GM12878 (cell line): ENCODE data around the gene GRN. TPM values are rescaled to one million over a fixed set of nuclear protein-coding genes. Genes with fewer than 3 reads are reported as not detected.

ENCODE experiments used
- ATAC-seq: fragments of 200-7000 bp; cut with Tn5 transposase; 3 replicates; pipeline ENCODE4 v1.9.1; 2020; ENCODE audit warnings: mild to moderate bottlenecking, moderate library complexity
- BruUV-seq: library from RNA; stranded (reverse); fragments of 400-500 nt; replicated peaks from 2 replicates; lab custom pipeline; 2021; lab: Mats Ljungman, UMichigan
- CTCF ChIA-PET: fragments of 300-600 bp; sonication (Branson Sonifier 250); formaldehyde crosslinking; extraction: SDS; loops from one replicate; lab custom pipeline; 2021; ENCODE audit warnings: inconsistent platforms; lab: Yijun Ruan, JAX
- POLR2A ChIA-PET: fragments of 350-600 bp; formaldehyde crosslinking; extraction: SDS; loops from one replicate; lab custom pipeline; 2021; ENCODE audit warnings: inconsistent platforms; lab: Charles Lee
- RAD21 ChIA-PET: fragments of 300-600 bp; sonication (Branson Sonifier 250); formaldehyde crosslinking; loops from one replicate; lab custom pipeline; 2023; ENCODE audit warnings: antibody characterized with exemption; ENCODE audit not compliant: unreplicated experiment; lab: Charles Lee
- SMC1A ChIA-PET: fragments of 300-600 bp; sonication (Branson Sonifier 250); formaldehyde crosslinking; loops from one replicate; lab custom pipeline; 2023; ENCODE audit not compliant: unreplicated experiment, uncharacterized antibody; lab: Charles Lee
- DNase-seq: peaks from one replicate; pipeline ENCODE4 v3.0.0-alpha.2; 2011; ENCODE audit warnings: low read depth, low spot score
- FAIRE-seq: peaks from 3 replicates; lab custom pipeline; 2011; peaks lifted over from hg19 to GRCh38; lab: Jason Lieb, UNC
- H2AFZ ChIP-seq: 2 replicates; pipeline ENCODE4 v1.6.0; 2011; ENCODE audit warnings: low read depth, low read length, control low read depth; ENCODE audit not compliant: control insufficient read depth
- H3K27ac ChIP-seq: 2 replicates; pipeline ENCODE4 v1.5.1; 2011; ENCODE audit warnings: control low read depth; ENCODE audit not compliant: control insufficient read depth, insufficient read depth
- H3K27me3 ChIP-seq, 2 experiments: replicated peaks in 1 of 2; 2 replicates each; pipeline versions ENCODE4 v1.6.0 to v1.6.1; 2011; ENCODE audit warnings: low read length in 1 of 2; ENCODE audit not compliant: control insufficient read depth in 2 of 2, insufficient read depth in 2 of 2
- H3K36me3 ChIP-seq, 2 experiments: 2 replicates each; pipeline ENCODE4 v1.5.1; 2011; ENCODE audit warnings: low read length in 1 of 2; ENCODE audit not compliant: control insufficient read depth in 2 of 2, insufficient read depth in 2 of 2
- H3K4me1 ChIP-seq: 2 replicates; pipeline ENCODE4 v1.6.1; 2011; ENCODE audit warnings: mild to moderate bottlenecking, low read length, moderate library complexity, mixed read lengths; ENCODE audit not compliant: control insufficient read depth, insufficient read depth
- H3K4me2 ChIP-seq: 2 replicates; pipeline ENCODE4 v1.6.0; 2011; ENCODE audit warnings: control low read depth; ENCODE audit not compliant: control insufficient read depth, insufficient read depth
- H3K4me3 ChIP-seq: fragments of 200-600 bp; sonication (generic); 2 replicates; pipeline ENCODE4 v1.5.1; 2016
- H3K79me2 ChIP-seq: 2 replicates; pipeline ENCODE4 v1.6.0; 2011; ENCODE audit warnings: low read length; ENCODE audit not compliant: control insufficient read depth, insufficient read depth
- H3K9ac ChIP-seq: 2 replicates; pipeline ENCODE4 v1.8.0; 2011; ENCODE audit warnings: low read length, control low read depth, mixed read lengths; ENCODE audit not compliant: control insufficient read depth, insufficient read depth
- H3K9me3 ChIP-seq: replicated peaks from 3 replicates; pipeline ENCODE4 v1.5.1; 2011; ENCODE audit warnings: mild to moderate bottlenecking, low read length; ENCODE audit not compliant: control insufficient read depth, insufficient read depth
- H4K20me1 ChIP-seq: 2 replicates; pipeline ENCODE4 v1.6.0; 2011; ENCODE audit not compliant: control insufficient read depth, insufficient read depth
- ATF7 ChIP-seq: fragments of 450-650 bp; IDR thresholded peaks from 2 replicates; pipeline ENCODE4 v1.6.1; 2016; ENCODE audit warnings: low read depth, mild to moderate bottlenecking
- CBX5 ChIP-seq: sonication (generic); IDR thresholded peaks from 2 replicates; pipeline ENCODE4 v1.6.1; 2016; ENCODE audit warnings: low read depth, moderate library complexity, mild to moderate bottlenecking, inconsistent platforms
- EED ChIP-seq: sonication (generic); IDR thresholded peaks from 2 replicates; pipeline ENCODE4 v1.6.1; 2016; ENCODE audit warnings: antibody characterized with exemption, low read depth
- FOXK2 ChIP-seq: fragments of 450-650 bp; IDR thresholded peaks from 2 replicates; pipeline ENCODE4 v1.6.1; 2017; ENCODE audit warnings: mild to moderate bottlenecking, moderate library complexity
- MXI1 ChIP-seq: fragments of 150-350 bp; IDR thresholded peaks from 2 replicates; pipeline ENCODE4 v1.6.1; 2011; ENCODE audit warnings: low read depth, mild to moderate bottlenecking, inconsistent platforms, low read length, improper control_type of control experiment
- MYB ChIP-seq: fragments of 150-350 bp; IDR thresholded peaks from 2 replicates; pipeline ENCODE4 v1.6.1; 2014; ENCODE audit warnings: mild to moderate bottlenecking, low read depth, low read length, borderline replicate concordance
- PKNOX1 ChIP-seq: fragments of 450-650 bp; IDR thresholded peaks from 2 replicates; pipeline ENCODE4 v1.6.1; 2016; ENCODE audit warnings: mild to moderate bottlenecking
- SIX5 ChIP-seq: IDR thresholded peaks from 2 replicates; pipeline ENCODE4 v1.6.1; 2011; ENCODE audit warnings: mild to moderate bottlenecking, low read depth, low read length, moderate library complexity; ENCODE audit not compliant: severe bottlenecking
- TBL1XR1 ChIP-seq: IDR thresholded peaks from 2 replicates; pipeline ENCODE4 v1.6.1; 2012; ENCODE audit warnings: low read depth, low read length, improper control_type of control experiment
- YBX1 ChIP-seq: fragments of 450-650 bp; IDR thresholded peaks from 2 replicates; pipeline ENCODE4 v1.6.1; 2016; ENCODE audit warnings: antibody characterized with exemption
- WGBS: methylation state at CpG from one replicate; pipeline ENCODE4 v1.1.6; 2016; ENCODE audit warnings: low lambda C conversion rate; ENCODE audit not compliant: insufficient replicate concordance, insufficient coverage; ENCODE audit errors: missing lambda C conversion rate; 5-methylcytosine and 5-hydroxymethylcytosine counted together
- in situ Hi-C: fragments of 300-500 bp; cut with MboI; formaldehyde crosslinking; loops from 9 replicates; pipeline ENCODE4 v1.14.3; 2018; ENCODE audit warnings: mixed read lengths
- intact Hi-C: fragments of 100-400 bp; cut with micrococcal nuclease; formaldehyde crosslinking; loops from one replicate; pipeline ENCODE4 v1.14.2; 2022; ENCODE audit not compliant: unreplicated experiment
- polyA plus RNA-seq, 11 experiments: library from polyadenylated mRNA; depleted of rRNA in 4 of 11; unstranded in 6 of 11; stranded (reverse) in 5 of 11; fragments of >200 nt; fragmentation: Nextera tagmentation in 4 of 11; fragmentation: Illumina TruSeq in 1 of 11; extraction: Ambion mirVana in 4 of 11; extraction: Trizol in 1 of 11; gene quantifications; 1 replicate in 1 of 11; 2 replicates in 10 of 11; pipeline versions ENCODE4 v1.2.1 to v1.2.3, GENCODE V29; 2011 to 2016; ENCODE audit warnings: inconsistent platforms in 2 of 11, missing spikeins in 2 of 11, low read depth in 1 of 11
- total RNA-seq, 4 experiments: library from RNA; depleted of rRNA in 3 of 4; stranded (reverse); fragments of >200 nt in 3 of 4; fragmentation: Illumina TruSeq in 1 of 4; extraction: Trizol in 1 of 4; gene quantifications; 2 replicates each; pipeline versions ENCODE4 v1.2.1 to v1.2.3, GENCODE V29; 2013 to 2021
- TF ChIP-seq, protein P1 (sequence below): IDR thresholded peaks from 2 replicates; pipeline ENCODE4 v1.6.1; 2012; ENCODE audit warnings: low read length, inconsistent platforms
- TF ChIP-seq, protein P2 (sequence below): IDR thresholded peaks from 2 replicates; pipeline ENCODE4 v1.6.1; 2011; ENCODE audit warnings: mild to moderate bottlenecking, low read depth, low read length, moderate library complexity; ENCODE audit not compliant: insufficient replicate concordance
- TF ChIP-seq, protein P3 (sequence below): IDR thresholded peaks from 2 replicates; pipeline ENCODE4 v1.6.1; 2011; ENCODE audit warnings: borderline replicate concordance, low read depth, mild to moderate bottlenecking, moderate library complexity, low read length; ENCODE audit not compliant: insufficient read depth, poor library complexity, severe bottlenecking

Gene GRN
- total and polyA plus RNA-seq, 10 of the 15 experiments (the other 5 are each of a cell fraction or from before 2014, with no cell fraction given) = 22.3 to 389 (median 139) TPM

GRCh38 chr17:44390250-44390870 lies 45.3 kb downstream of the GRN start:
- CTCF ChIA-PET = no interaction called here
- no peak overlapping the region for H3K27ac ChIP-seq
- no peak overlapping the region for H3K4me2 ChIP-seq
- H2AFZ ChIP-seq = no peak overlapping the region; the same call in 1 of the 2 replicates
- RAD21 ChIA-PET = interaction anchor here (0.6 kb wide), 1 partner anchor 433 kb away, joined by 3 read pairs; no protein-coding TSS in a partner anchor
- no peak overlapping the region for H3K4me3 ChIP-seq
- SMC1A ChIA-PET = interaction anchor here (1.0 kb wide), 1 partner anchor 25 kb away, joined by 3 read pairs; no protein-coding TSS in a partner anchor
- H3K9me3 ChIP-seq = no peaks in the 10 kb centered on the region
- no peak overlapping the region for H3K9ac ChIP-seq
- no peak for ATAC-seq
- H3K79me2 ChIP-seq = no peaks in the 10 kb centered on the region
- intact Hi-C loops (no loop called here), in situ Hi-C loops (no loop called here)
- WGBS = 68% methylated on average over 10 of the region's 10 CpGs
- no peak for FAIRE-seq
- no peaks in the 10 kb centered on the region for H4K20me1 ChIP-seq
- no peak for DNase-seq
- H3K36me3 ChIP-seq = no peaks in the 10 kb centered on the region
- no peak for TF ChIP-seq EED
- no peak for TF ChIP-seq PKNOX1
- TF ChIP-seq YBX1 = no peak
- TF ChIP-seq, protein P1, sequence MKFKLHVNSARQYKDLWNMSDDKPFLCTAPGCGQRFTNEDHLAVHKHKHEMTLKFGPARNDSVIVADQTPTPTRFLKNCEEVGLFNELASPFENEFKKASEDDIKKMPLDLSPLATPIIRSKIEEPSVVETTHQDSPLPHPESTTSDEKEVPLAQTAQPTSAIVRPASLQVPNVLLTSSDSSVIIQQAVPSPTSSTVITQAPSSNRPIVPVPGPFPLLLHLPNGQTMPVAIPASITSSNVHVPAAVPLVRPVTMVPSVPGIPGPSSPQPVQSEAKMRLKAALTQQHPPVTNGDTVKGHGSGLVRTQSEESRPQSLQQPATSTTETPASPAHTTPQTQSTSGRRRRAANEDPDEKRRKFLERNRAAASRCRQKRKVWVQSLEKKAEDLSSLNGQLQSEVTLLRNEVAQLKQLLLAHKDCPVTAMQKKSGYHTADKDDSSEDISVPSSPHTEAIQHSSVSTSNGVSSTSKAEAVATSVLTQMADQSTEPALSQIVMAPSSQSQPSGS = no peak
- TF ChIP-seq ATF7 = no peak
- no peak for TF ChIP-seq SIX5
- TF ChIP-seq, protein P2, sequence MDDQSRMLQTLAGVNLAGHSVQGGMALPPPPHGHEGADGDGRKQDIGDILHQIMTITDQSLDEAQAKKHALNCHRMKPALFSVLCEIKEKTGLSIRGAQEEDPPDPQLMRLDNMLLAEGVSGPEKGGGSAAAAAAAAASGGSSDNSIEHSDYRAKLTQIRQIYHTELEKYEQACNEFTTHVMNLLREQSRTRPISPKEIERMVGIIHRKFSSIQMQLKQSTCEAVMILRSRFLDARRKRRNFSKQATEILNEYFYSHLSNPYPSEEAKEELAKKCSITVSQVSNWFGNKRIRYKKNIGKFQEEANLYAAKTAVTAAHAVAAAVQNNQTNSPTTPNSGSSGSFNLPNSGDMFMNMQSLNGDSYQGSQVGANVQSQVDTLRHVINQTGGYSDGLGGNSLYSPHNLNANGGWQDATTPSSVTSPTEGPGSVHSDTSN = no peak
- no peak for TF ChIP-seq MYB
- no peak for TF ChIP-seq TBL1XR1
- no peak for TF ChIP-seq MXI1
- TF ChIP-seq CBX5 = no peak
- TF ChIP-seq, protein P3, sequence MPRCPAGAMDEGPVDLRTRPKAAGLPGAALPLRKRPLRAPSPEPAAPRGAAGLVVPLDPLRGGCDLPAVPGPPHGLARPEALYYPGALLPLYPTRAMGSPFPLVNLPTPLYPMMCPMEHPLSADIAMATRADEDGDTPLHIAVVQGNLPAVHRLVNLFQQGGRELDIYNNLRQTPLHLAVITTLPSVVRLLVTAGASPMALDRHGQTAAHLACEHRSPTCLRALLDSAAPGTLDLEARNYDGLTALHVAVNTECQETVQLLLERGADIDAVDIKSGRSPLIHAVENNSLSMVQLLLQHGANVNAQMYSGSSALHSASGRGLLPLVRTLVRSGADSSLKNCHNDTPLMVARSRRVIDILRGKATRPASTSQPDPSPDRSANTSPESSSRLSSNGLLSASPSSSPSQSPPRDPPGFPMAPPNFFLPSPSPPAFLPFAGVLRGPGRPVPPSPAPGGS = no peak
- no peak for TF ChIP-seq FOXK2
- no TSS peak for BruUV-seq
- no peaks in the 10 kb centered on the region; a peak in 1 of 4 replicates for H3K27me3 ChIP-seq
- peaks cover 3% of the 10 kb centered on the region; the same call in 1 of the 2 replicates for H3K4me1 ChIP-seq
- POLR2A ChIA-PET = interaction anchor here (0.5 kb wide), 1 partner anchor 433 kb away, joined by 5 read pairs; no protein-coding TSS in a partner anchor
